Mucosa of stomach (tissue), 1 donor: Measurements from ENCODE around the gene SLITRK6.
"Not testable (repeated sequence)": the region's sequence is repeated elsewhere in the genome, so short reads cannot be mapped to it uniquely, and the experiment has no call there.

Experiments
- H3K27me3 ChIP-seq: one replicate; pipeline ENCODE4 v1.7.0; 2013; ENCODE audit warnings: mild to moderate bottlenecking, low read length; ENCODE audit not compliant: control insufficient read depth, insufficient read depth
- H3K36me3 ChIP-seq: one replicate; pipeline ENCODE4 v1.7.0; 2013; ENCODE audit warnings: low read length; ENCODE audit not compliant: control insufficient read depth, insufficient read depth
- H3K4me1 ChIP-seq: one replicate; pipeline ENCODE4 v1.7.0; 2013; ENCODE audit warnings: mild to moderate bottlenecking, low read length; ENCODE audit not compliant: control insufficient read depth, insufficient read depth
- H3K4me3 ChIP-seq: one replicate; pipeline ENCODE4 v1.7.0; 2013; ENCODE audit warnings: low read length
- H3K9ac ChIP-seq: one replicate; pipeline ENCODE4 v1.7.0; 2013; ENCODE audit warnings: mild to moderate bottlenecking, low read length, moderate library complexity
- H3K9me3 ChIP-seq: one replicate; pipeline ENCODE4 v1.7.0; 2013; ENCODE audit warnings: mild to moderate bottlenecking, low read length, moderate library complexity; ENCODE audit not compliant: control insufficient read depth
- donor health status: Pancreatic carcinoma.

Gene SLITRK6

GRCh38 chr13:85798556-85798955 is 663 bp downstream of the SLITRK6 start:
- Histone ChIP-seq H3K9ac (no peak overlapping the region), H3K27me3 (no peaks in the 10 kb centered on the region), H3K36me3 (no peaks in the 10 kb centered on the region), H3K4me3 (no peak overlapping the region), H3K9me3 (no peaks in the 10 kb centered on the region), H3K4me1 (peaks cover 8% of the 10 kb centered on the region)

- Histone ChIP-seq H3K9ac (no peak overlapping the region), H3K36me3 (no peaks in the 10 kb centered on the region), H3K4me3 (no peak overlapping the region), H3K4me1 (peaks cover 8% of the 10 kb centered on the region), H3K27me3 (no peaks in the 10 kb centered on the region), H3K9me3 (no peaks in the 10 kb centered on the region)
These were observed 1.9 kb downstream of the SLITRK6 start for GRCh38 chr13:85797311-85797710.

- Histone ChIP-seq H3K4me3 (no peak overlapping the region), H3K9me3 (no peaks in the 10 kb centered on the region), H3K27me3 (no peaks in the 10 kb centered on the region), H3K36me3 (no peaks in the 10 kb centered on the region), H3K9ac (no peak overlapping the region), H3K4me1 (no peaks in the 10 kb centered on the region)
These were observed 14.0 kb downstream of the SLITRK6 start for GRCh38 chr13:85785205-85785604.

GRCh38 chr13:85772367-85772766 is 26.9 kb downstream of the SLITRK6 start:
- no peaks in the 10 kb centered on the region for H3K27me3 ChIP-seq
- H3K36me3 ChIP-seq = no peaks in the 10 kb centered on the region
- H3K9ac ChIP-seq = no peak overlapping the region
- no peaks in the 10 kb centered on the region for H3K9me3 ChIP-seq
- H3K4me1 ChIP-seq = no peaks in the 10 kb centered on the region
- H3K4me3 ChIP-seq = no peak overlapping the region

- Histone ChIP-seq H3K4me1 (no peaks in the 10 kb centered on the region), H3K4me3 (no peak overlapping the region), H3K27me3 (no peaks in the 10 kb centered on the region), H3K36me3 (no peaks in the 10 kb centered on the region), H3K9me3 (no peaks in the 10 kb centered on the region), H3K9ac (no peak overlapping the region)
These were observed 27.4 kb downstream of the SLITRK6 start for GRCh38 chr13:85771856-85772255.

- Histone ChIP-seq H3K4me3 (no peak overlapping the region), H3K27me3 (no peaks in the 10 kb centered on the region), H3K36me3 (no peaks in the 10 kb centered on the region), H3K9me3 (no peaks in the 10 kb centered on the region), H3K9ac (no peak overlapping the region), H3K4me1 (no peaks in the 10 kb centered on the region)
These were observed 30.3 kb downstream of the SLITRK6 start for GRCh38 chr13:85768946-85769345.

- H3K36me3 ChIP-seq = no peaks in the 10 kb centered on the region
These were observed 44.1 kb downstream of the SLITRK6 start for GRCh38 chr13:85755123-85755522.

GRCh38 chr13:85743201-85743770 is 55.9 kb downstream of the SLITRK6 start:
- H3K36me3 ChIP-seq, H3K4me3 ChIP-seq, H3K9ac ChIP-seq, H3K4me1 ChIP-seq, H3K27me3 ChIP-seq, H3K9me3 ChIP-seq: not testable (repeated sequence)

More at GRCh38 chr13:85755123-85755522, 44.1 kb downstream of the SLITRK6 start:
- H3K4me3 ChIP-seq = no peak overlapping the region
- H3K27me3 ChIP-seq = no peaks in the 10 kb centered on the region
- no peaks in the 10 kb centered on the region for H3K9me3 ChIP-seq
- no peaks in the 10 kb centered on the region for H3K4me1 ChIP-seq
- H3K9ac ChIP-seq = no peak overlapping the region
